ENCODE data around the gene MTUS2.

- no peak for TF ChIP-seq POLR2A (IDR thresholded peaks at IDR 0.05; ENCODE audit: low read length)
- no peak for TF ChIP-seq GATA1 (IDR thresholded peaks at IDR 0.05; ENCODE audit: low read depth, low read length)
These were observed 645.7 kb downstream of the MTUS2 start for GRCh38 chr13:29465741-29466293.

All from erythroblast (primary cell).